ENCODE results near the gene ARSG. TPM values are rescaled to one million over a fixed set of nuclear protein-coding genes. Genes with fewer than 3 reads are reported as not detected.

ARSG gene
- total RNA-seq, 4 donors from 2014 or later = 9.1 to 28.3 (median 18.1) TPM

DNA sequence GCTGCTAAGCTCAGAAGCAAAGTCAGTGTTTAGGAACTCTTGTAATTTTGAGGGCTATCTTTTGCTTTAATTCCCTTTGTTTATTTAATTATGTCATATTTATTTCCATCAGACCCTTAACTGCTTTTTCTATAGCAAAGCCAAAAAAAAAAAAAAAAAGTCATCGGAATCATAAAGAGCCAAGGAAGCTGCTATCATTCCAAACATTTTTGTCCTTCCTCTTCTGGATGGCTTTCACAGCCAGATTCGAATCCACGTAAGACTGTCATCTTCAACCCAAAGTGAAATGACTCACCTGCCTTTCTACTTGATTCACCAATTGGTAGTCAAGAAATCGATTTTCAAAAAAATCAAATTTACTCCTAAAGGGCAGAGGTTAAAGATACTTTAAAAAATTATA is 127.6 kb downstream of the ARSG start:
- 76 to 80% methylated on average over 4 of the region's 4 CpGs for WGBS, 2 donors
- no peak for DNase-seq
- H3K27ac ChIP-seq = no peak overlapping the region
- H3K9me3 ChIP-seq = no peaks in the 10 kb centered on the region
- peaks cover 0 to 5% of the 10 kb centered on the region in 2 donors for H3K4me1 ChIP-seq
- H3K27me3 ChIP-seq = no peaks in the 10 kb centered on the region
- H3K36me3 ChIP-seq = peaks cover 13 to 19% of the 10 kb centered on the region in 2 donors
- TF ChIP-seq, protein P1, sequence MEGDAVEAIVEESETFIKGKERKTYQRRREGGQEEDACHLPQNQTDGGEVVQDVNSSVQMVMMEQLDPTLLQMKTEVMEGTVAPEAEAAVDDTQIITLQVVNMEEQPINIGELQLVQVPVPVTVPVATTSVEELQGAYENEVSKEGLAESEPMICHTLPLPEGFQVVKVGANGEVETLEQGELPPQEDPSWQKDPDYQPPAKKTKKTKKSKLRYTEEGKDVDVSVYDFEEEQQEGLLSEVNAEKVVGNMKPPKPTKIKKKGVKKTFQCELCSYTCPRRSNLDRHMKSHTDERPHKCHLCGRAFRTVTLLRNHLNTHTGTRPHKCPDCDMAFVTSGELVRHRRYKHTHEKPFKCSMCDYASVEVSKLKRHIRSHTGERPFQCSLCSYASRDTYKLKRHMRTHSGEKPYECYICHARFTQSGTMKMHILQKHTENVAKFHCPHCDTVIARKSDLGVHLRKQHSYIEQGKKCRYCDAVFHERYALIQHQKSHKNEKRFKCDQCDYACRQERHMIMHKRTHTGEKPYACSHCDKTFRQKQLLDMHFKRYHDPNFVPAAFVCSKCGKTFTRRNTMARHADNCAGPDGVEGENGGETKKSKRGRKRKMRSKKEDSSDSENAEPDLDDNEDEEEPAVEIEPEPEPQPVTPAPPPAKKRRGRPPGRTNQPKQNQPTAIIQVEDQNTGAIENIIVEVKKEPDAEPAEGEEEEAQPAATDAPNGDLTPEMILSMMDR (IDR thresholded peaks at IDR 0.05) = no peak
- TF ChIP-seq POLR2A (IDR thresholded peaks at IDR 0.05) = no peak
- H3K4me3 ChIP-seq (replicated peaks in 1 of 3) = no peak overlapping the region
- intact Hi-C loops (cut with DNase I) = no loop called here

DNA sequence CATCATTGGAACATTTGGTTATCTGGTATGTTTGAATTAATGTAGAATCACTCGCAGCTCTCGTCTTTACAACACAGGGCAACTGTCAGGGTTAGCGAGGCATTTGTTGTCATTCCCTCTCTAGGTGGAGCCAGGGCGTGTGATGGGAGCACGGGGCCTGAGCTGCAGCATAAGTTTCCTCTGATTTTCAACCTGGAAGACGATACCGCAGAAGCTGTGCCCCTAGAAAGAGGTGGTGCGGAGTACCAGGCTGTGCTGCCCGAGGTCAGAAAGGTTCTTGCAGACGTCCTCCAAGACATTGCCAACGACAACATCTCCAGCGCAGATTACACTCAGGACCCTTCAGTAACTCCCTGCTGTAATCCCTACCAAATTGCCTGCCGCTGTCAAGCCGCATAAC is 128.8 kb downstream of the ARSG start:
- Histone ChIP-seq H3K4me3 (replicated peaks in 1 of 3) (no peak overlapping the region), H3K27ac (no peak overlapping the region), H3K4me1 (peaks cover 0 to 8% of the 10 kb centered on the region in 2 donors), H3K9me3 (no peaks in the 10 kb centered on the region), H3K36me3 (peaks cover 13 to 19% of the 10 kb centered on the region in 2 donors), H3K27me3 (no peaks in the 10 kb centered on the region)
- DNase-seq = no peak
- no peak for TF ChIP-seq POLR2A (IDR thresholded peaks at IDR 0.05)
- TF ChIP-seq, protein P1 (IDR thresholded peaks at IDR 0.05) = no peak
- intact Hi-C loops (cut with DNase I) = no loop called here
- 93 to 96% methylated on average over 14 of the region's 14 CpGs for WGBS, 2 donors

DNA sequence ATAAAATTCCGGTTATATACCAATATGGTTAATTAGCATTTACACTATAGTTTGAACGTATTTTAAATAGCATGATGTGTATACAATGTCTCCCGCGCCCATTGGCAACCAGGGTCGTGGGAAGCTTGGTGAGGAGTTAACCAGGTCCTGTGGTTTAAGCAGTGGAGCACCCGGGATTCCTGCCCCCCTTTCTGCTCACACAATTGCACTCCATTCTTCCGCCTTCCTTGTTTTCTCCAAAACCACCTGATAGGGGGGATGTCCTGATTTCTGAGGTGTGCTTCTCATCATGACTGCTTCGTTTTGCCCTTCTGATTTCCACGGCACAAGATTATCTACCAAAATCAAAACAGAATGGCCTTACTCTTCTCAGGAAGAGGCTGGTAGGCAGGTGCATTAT is 130.2 kb downstream of the ARSG start:
- intact Hi-C loops (cut with DNase I) = no loop called here
- Histone ChIP-seq H3K27me3 (no peaks in the 10 kb centered on the region), H3K27ac (no peak overlapping the region), H3K4me3 (replicated peaks in 1 of 3) (no peak overlapping the region), H3K36me3 (peaks cover 22 to 28% of the 10 kb centered on the region in 2 donors), H3K9me3 (no peaks in the 10 kb centered on the region), H3K4me1 (peaks cover 0 to 8% of the 10 kb centered on the region in 2 donors)
- TF ChIP-seq, protein P1 (IDR thresholded peaks at IDR 0.05) = no peak
- TF ChIP-seq POLR2A (IDR thresholded peaks at IDR 0.05) = no peak
- 94 to 95% methylated on average over 9 of the region's 9 CpGs for WGBS, 2 donors
- no peak for DNase-seq

DNA sequence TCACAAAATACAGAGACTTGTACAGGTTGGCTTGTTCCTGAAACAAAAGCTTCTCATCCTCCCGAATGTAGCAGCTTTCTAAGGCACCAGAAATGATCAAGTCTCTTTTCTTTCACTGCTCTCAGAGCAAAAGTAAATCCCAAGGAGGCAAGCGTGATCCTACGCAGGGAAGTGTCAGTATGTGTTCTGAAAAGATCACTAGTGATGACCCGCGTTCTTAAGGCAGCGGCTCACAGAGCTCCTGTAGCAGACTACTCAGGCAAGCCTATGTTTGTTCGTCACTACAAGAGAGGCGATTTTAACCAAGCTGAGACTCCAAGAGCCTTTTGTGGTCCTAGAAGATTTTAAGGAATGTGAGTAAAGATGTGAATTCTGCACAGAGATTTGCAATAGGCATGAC is 131.5 kb downstream of the ARSG start:
- Histone ChIP-seq H3K4me3 (replicated peaks in 1 of 3) (no peak overlapping the region), H3K9me3 (no peaks in the 10 kb centered on the region), H3K27ac (no peak overlapping the region), H3K36me3 (peaks cover 22 to 33% of the 10 kb centered on the region in 2 donors), H3K27me3 (no peaks in the 10 kb centered on the region), H3K4me1 (peaks cover 0 to 11% of the 10 kb centered on the region in 2 donors)
- intact Hi-C loops (cut with DNase I) = no loop called here
- TF ChIP-seq, protein P1 (IDR thresholded peaks at IDR 0.05) = no peak
- TF ChIP-seq POLR2A (IDR thresholded peaks at IDR 0.05) = no peak
- WGBS, 2 donors = 84 to 86% methylated on average over 8 of the region's 8 CpGs
- no peak for DNase-seq

DNA sequence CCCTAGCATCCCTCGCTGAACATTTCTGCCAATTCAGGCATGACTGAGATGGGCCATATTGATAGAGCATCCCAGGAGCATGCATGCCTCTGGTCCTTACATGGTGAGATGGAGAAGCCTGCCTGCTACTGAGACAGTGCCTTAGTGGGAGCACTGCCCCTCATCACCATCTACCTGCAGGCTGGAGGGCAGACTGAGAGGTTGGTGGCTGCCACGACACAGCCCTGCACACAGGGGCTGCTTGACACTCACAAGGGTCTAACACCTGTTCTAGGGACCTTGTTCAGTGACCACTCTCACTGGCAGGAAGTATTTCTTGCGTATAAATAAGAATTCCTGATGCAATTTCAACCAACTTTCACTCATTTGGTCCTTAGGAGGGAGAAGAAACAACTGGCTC is 132.0 kb downstream of the ARSG start:
- Histone ChIP-seq H3K27me3 (no peaks in the 10 kb centered on the region), H3K4me3 (replicated peaks in 1 of 3) (no peak overlapping the region), H3K27ac (peak overlapping the region in 1 of 3 donors; percentile 55), H3K9me3 (no peaks in the 10 kb centered on the region), H3K4me1 (peaks cover 1 to 15% of the 10 kb centered on the region in 2 donors), H3K36me3 (peaks cover 22 to 33% of the 10 kb centered on the region in 2 donors)
- no peak for DNase-seq
- no peak for TF ChIP-seq POLR2A (IDR thresholded peaks at IDR 0.05)
- TF ChIP-seq, protein P1 (IDR thresholded peaks at IDR 0.05) = no peak
- intact Hi-C loops (cut with DNase I) = no loop called here
- WGBS, 2 donors = 70 to 83% methylated on average over 3 of the region's 3 CpGs
